ENCODE measurements around the gene TMCC1. TPM values are rescaled to one million over a fixed set of nuclear protein-coding genes. Genes with fewer than 3 reads are reported as not detected.
"Not testable (repeated sequence)": the region's sequence is repeated elsewhere in the genome, so short reads cannot be mapped to it uniquely, and the experiment has no call there.

Gene TMCC1
- total RNA-seq, 1 donor from 2014 or later, result 12.1 TPM

DNA sequence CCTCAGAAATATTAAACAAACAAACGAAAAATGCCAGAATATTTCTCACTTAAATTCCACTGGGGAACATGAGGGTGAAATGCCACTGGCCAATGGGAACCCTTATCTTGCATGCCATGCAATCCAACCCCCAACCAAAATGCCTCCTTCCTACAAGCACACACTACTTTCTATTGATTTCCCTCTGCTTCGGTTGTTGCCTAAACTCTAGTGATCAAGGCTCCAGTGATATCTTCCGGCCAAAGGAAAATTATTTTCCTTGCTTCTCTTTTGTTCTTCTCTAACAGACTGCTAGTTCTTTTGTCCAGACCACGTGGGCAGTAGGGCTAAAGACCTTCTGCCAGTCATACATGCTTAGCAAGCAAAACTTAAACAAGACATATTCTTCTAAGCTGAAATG, 115.7 kb downstream of the TMCC1 start:
- DNase-seq (ENCODE audit: low read depth, low spot score), result no peak

DNA sequence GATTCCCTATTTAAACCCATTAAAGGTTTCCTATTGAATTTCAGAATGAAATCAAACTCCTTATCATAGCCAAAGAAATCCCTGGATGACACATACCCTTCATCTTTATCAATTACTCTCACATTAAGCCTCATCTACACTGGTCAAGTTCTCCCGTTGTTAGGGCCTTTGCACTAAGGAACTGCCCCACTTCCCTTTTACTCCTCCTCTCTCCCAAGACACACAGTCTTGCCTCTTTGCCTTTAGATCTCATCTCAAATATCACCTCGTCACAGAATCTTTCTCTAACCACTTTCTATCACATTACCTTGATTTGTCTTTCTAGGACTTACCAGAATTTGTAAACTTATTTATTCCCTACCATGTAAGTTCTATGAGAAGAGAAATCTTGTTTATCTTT, 117.6 kb downstream of the TMCC1 start:
- DNase-seq (ENCODE audit: low read depth, low spot score), result no peak

DNA sequence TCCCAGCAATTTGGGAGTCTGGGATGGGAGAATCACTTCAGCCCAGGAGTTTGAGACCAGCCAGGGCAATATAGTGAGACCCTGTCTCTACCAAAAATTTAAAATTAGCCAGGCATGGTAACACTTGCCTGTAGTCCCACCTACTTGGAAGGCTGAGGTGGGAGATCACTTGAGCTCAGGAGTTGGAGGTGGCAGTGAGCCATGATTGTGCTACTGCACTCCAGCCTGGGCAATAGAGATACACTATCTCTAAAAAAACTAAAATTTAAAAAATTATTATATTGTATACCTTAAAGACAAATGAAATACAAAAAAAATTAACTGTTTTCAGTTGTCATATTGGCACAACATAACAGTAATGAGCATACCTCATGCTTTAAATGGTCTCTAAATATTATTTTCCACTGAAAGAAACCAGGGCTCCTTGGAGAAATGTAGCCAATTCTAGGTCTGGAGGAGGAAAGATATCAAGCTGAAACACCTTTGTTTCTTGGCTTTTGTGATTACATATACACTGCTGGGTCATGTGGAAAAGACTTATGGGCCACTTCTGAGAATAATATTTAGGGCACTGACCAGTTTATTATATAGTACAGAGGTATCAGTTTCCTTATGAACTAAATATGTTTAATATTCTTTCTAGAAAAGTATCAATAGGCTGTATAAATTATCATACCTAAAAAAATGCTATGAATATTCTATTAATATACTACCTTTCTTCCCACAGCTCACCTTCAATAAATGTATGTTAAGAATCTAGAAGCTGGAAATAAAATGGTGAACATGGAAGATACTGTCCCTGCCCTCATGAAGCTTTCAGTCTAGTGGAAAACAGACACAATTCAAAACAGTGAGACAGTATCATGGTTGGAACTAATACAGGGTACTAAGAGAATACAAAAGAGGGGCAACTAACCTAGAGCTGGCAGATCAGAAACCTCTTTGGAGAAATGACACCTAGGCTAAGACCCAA, 119.5 kb downstream of the TMCC1 start:
- no peak for DNase-seq (ENCODE audit: low read depth, low spot score)

DNA sequence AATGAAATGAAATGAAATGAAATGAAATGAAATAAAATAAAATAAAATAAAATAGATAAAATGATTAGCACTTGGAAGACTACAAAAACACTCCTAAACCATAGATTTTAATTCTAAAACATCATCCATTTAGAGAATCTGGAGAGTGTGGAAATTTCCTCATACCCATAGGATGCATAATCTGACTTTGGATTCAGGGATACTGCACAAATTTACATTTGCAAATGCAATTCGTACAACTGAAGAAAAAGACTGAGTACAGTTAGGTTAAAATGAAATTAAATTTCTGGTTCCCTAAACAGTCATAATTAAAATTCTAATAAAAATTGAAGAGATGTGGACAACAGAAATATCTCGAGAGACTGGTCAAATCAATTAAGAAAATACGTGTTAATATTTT, 122.9 kb downstream of the TMCC1 start:
- no peak for DNase-seq (ENCODE audit: low read depth, low spot score)

DNA sequence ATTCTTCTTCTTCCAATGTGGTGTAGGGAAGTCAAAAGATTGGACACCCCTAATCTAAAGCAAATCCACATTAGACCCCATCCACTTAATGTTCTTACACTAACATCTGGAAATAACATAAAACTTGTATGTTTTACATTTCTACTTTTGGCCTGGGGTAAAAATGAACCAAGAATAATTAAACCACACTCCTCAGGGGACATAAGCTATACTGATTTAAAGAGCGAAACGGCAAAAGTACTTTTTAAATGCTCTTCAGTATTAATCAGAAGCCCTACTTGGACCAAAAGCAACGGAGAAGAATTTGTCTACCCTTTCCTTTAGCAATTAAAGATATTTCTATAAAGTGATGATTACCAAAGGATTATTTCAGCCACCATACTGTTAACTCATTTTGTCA, 123.9 kb downstream of the TMCC1 start:
- no peak for DNase-seq (ENCODE audit: low read depth, low spot score)

DNA sequence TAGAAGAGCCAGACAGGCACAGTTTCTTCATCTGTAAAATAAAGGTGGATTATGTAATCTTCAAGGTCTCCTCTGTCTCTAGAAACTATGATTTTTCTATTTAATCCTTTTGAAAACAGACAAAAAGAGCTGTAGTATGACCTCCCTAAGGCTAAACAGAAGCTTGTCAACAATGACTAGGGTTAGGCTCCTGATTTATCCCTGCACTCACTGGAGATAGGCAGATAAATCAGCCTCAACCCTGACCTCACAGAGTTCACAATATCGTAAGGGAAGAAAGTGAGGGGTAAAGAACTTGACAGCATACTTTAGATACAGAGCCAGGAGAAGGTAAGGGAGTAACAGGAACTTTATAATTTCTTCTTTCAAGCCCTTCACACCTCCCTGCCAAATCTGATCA, 124.8 kb downstream of the TMCC1 start:
- DNase-seq (ENCODE audit: low read depth, low spot score), result no peak

DNA sequence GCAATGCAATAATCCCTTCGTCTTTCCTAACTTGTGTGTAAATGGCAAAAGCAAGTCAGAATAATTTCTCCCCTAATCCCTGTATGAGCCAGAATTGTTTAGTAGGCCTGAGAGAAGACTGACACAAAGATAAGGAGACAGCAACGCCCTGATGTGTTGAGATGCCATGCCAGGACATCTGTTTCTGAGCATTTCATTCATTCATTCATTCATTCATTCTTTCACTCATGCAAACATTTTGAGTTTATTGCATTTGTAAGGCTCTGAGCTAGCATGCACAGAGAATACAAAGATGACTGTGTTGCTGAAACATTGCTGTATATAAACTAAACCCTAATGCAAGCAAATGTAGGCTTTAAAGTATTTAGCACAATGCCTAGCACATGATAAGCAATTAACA, 127.4 kb downstream of the TMCC1 start:
- DNase-seq (ENCODE audit: low read depth, low spot score), result no peak

DNA sequence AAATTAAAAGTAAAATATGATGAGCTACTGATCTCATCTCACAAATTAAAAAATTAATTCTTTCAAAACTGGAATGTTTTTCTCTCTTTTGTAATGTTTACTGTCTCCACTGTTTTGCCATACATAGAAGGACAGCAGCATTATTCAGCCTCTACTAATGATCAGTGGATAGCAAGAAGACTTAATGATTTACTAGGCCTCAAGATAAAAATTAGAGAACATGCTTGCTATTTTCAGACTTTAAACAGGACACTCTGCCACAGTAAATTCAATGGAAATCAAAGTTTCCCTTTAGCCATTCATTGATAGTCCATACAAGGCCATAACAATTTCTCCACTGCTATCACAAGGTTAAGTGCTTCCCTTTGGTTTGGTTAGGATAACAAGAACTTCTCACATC, 129.4 kb downstream of the TMCC1 start:
- DNase-seq (ENCODE audit: low read depth, low spot score), result no peak

DNA sequence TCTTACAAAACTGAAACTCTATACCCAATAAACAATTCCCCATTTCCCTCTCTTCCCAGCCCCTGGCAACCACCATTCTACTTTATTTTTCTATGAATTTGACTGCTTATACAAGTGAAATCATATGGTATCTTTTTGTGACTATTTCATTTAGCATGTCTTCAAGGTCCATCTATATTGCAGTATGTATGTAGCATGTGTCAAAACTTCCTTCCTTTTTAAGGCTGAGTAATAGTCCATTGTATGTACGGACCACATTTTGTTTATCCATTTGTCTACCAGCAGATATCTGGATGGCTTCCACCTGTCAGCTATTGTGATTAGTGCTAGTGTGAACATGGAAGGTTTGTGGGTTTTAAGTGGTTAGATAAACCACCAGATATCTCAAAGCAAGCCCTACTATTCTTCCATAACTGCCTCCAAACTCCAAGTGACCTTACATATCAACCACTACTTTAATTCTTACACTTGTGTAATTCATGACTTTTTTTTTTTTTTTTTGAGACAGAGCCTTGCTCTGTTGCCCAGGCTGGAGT, 134.7 kb downstream of the TMCC1 start:
- DNase-seq (ENCODE audit: low read depth, low spot score), result no peak

DNA sequence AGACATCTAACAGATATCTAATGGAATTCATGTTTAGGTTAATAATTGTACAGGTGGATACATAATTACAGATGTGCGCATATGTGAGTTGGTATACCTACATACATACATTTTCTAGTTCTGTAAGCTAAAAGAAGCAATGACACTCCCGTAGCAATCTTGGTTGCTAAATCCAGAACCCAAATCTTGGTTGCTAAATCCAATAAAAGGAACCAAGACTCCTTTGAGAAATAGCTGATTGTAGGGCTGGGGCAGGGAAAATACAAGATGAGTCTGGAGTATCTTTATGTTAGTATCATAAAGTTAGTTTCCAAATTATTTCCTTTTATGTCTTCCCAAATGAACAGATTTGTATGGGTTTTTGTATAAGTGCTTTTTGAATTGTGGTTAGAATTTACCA, 135.2 kb downstream of the TMCC1 start:
- DNase-seq (ENCODE audit: low read depth, low spot score), result no peak

DNA sequence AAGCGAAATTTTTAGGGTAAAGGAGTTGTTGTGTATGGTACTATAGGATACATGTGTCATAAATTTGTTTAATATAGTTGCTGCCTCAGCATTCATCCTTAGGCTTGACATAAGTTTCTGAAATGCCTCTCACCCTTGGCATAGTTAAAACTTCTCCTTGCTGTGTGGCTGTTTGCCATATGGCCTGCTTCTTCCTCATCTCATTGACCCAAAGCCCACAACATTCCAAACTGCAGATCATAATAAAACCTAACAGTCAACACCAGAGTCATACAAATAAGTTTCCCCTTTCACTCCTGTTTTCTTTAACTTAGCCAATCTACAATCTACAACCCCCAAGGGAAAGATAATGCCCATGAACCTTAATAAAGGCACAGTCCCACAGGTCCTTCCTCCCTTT, 136.6 kb downstream of the TMCC1 start:
- no peak for DNase-seq (ENCODE audit: low read depth, low spot score)

DNA sequence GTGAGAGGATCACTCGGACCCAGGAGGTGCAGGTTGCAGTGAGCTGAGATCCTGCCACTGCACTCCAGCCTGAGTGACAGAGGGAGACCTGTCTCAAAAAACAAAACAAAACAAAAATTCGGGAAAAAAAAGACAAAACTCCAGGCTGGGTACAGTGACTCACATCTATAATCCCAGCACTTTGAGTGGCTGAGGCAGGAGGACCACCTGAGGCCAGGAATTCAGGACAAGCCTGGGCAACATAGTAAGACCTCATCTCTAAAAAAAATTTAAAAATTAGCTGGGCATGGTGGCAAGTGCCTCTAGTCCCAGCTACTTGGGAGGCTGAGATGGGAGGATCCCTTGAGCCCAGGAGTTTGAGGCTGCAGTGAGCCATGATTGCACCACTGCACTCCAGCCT, 142.4 kb downstream of the TMCC1 start:
- DNase-seq (ENCODE audit: low read depth, low spot score), result not testable (repeated sequence)

DNA sequence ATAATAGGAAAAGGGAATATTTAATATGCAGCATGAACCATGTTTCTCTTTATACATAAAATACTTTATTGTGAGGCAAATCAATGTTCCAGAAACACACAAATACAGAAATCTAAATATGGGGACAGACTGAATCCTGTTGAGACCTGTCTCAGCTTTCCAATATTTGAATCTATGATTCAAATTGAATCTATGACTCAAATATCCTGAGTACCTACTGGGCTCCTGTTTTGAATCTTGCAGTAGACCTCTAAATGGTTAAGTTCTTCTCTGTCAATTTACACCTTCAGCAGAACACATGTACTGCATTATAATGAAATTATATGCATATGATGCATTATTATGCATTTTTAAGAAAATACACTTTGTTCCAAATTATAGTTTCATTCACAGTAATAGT, 143.8 kb downstream of the TMCC1 start:
- DNase-seq (ENCODE audit: low read depth, low spot score), result no peak

DNA sequence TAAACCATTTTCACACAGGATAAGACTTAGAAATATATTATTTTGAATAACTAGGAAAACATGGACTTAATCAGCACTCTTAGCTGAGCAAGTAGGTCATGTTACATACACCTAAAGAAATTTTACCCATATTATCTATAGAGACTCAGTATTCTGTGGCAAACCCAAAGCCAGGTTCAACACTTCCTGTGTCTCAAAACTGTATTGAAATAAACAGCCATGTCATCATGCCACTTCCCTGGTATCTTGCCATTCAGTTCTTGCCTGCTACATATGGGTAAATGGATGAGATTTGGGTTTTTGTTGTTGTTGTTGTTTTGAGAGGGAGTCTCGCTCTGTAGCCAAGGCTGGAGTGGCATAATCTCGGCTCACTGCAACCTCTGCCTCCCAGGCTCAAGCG, 145.5 kb downstream of the TMCC1 start:
- no peak for DNase-seq (ENCODE audit: low read depth, low spot score)

DNA sequence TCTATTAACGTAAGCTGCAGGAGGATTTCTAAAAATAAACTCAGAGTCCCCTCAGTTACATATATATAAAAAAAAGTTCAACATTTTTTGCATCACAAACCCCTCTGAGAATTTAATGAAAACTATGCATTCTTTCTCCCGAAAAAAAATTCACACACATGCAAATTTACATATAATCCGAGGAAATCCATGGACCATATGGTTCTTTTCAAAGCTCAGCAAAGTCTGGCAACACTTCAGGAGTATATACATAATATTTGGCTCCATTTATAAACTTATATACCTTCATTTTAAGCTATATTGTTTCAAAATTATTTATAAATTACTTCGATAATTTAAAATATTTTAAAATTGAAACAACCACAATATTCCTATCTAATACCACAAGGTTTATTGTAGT, 146.4 kb downstream of the TMCC1 start:
- DNase-seq (ENCODE audit: low read depth, low spot score), result no peak

DNA sequence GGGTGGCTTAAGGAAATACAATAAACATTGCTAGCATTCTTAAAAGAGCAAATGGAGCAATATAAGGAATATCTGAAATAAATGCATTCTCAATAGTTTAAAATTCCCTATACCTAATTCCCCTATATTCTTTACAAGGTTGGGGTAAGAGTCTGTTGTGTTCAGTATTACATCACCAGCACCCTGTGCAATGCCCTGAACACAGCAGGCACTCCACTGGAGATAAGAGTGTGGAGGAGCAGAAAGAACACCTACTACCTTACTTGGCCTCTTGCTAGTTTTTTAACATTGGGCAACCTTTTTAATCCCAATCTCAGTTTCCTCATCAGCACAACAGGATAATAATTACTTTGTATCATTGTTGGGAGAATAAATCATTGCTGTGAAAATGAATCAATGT, 146.9 kb downstream of the TMCC1 start:
- no peak for DNase-seq (ENCODE audit: low read depth, low spot score)

DNA sequence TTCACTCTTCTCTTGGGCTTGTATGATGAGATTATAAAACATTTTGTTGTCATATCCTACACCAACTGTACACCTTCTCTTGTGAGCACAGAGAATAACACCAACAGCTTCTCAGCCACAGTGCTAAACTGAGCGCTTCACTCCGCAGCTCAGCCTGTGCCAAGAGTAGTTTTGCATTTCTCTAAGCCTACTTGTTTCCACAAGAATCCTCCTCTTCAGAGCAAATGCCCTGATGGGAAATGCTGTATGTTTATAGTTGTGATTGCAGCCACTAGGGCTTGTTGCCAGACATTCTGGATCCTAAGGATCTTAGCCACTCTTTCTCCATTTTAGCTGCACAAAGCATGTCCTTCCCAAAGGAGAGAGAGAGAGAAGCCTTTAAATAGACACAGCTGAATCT, 148.3 kb downstream of the TMCC1 start:
- DNase-seq (ENCODE audit: low read depth, low spot score), result no peak

DNA sequence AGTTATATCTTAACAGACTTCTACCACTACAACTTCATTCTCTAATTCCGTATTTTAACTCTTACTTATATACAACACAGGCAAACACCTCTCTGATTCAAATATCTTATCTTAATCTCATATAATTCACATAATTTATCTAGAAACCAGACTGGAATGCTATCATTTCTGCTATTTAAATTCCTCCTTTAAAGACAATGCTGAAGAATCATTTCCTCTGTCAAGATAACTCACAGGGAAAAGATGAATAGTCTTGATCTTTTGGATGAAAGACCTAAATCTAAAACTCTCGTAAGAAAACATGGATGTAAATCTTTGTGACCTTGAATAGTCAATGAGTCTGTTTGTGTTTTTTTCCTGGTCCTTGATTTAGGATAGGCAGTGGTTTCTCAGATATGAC, 151.7 kb downstream of the TMCC1 start:
- DNase-seq (ENCODE audit: low read depth, low spot score), result no peak

DNA sequence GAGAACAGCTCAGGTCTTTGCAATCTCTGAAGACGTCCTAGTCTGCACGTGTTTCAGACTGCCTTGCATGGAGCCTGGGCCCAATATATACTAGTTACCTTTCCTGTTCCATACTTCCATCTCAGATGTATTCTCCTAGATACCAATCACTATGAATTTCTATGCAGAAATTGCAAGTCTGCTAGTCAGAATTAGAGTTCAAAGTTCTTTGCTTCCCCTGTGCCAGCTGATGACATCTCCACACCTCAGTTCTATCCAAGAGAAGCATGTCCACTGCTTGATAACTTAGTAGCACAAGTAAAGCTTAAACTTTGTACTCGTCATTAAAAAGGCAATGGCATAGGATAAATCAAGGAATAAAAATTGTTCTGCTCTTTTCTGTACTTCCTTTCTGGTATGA, 153.4 kb downstream of the TMCC1 start:
- no peak for DNase-seq (ENCODE audit: low read depth, low spot score)

DNA sequence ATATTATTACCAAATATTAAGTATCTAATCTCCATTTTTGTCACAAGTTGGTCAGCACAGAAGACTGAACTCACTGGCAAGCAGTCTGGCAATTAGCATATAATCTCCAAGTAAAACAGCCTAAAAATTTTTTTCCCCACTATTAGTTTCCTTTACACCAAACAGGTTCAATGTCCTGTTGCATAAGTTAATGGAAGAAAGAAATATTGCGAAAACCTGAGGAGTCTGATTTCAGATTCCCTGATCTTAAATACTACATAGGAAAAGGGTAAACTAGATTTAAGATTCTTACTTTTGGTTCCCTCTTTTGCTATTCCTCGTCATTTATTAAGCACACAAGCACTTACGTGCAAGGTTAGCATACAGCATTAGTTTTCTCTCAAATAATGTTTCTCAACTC, 153.9 kb downstream of the TMCC1 start:
- no peak for DNase-seq (ENCODE audit: low read depth, low spot score)

DNA sequence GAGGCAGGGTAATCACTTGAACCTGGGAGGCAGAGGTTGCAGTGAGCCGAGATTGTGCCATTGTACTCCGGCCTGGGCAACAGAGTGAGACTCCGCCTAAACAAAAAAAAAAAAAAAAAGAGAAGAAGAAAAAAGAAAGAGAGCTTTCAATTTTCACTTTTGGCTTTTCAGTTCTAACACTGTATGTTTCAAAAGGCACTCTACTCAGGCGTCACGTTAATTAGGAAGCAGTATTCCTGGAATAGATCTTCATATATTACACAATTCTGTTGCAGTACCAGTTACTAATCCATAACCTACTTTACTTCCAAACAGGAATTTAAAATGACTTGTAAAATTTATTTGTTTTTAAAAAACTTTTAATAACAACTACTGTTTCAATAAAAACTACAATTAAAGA, 155.3 kb downstream of the TMCC1 start:
- DNase-seq (ENCODE audit: low read depth, low spot score), result no peak

DNA sequence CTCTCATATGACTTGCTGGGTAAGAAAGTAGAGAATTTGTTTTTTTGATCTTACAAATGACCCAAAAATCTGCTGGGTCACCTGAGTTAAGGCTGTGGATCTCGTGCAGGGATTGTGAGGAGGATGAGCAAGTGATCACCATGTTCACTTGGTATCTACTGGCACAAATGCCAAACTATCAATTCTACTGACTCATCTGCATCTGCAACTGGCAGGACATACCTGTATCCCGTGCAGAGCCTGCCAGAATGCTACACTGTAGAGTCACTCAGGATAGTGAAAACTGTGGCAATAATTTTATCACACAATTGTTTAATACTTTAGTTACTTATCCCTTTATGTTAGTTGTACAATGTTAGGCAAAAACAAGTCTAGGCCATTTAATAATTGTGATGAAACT, 157.4 kb downstream of the TMCC1 start:
- DNase-seq (ENCODE audit: low read depth, low spot score), result no peak

DNA sequence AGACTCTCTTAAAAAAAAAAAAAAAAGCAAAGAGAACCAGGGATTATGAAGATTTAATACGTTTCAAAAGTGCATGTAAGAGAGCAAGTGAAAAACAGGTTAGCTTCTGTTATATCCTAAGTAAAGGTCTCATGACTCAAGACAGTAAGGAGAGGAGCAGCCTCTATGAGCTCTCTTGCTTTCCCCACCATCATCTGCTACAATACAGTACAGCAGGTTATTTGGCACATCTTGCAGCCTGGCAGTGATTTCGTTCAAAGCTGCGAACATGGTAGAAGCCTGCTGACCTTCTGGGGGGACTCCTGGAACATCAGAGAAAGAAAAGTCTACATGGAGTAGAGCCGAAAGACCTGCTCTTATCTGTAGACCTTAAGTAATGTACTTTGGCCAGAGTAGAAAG, 157.9 kb downstream of the TMCC1 start:
- no peak for DNase-seq (ENCODE audit: low read depth, low spot score)
